HG03342 (cell line): Measurements from ENCODE around the gene TRIM26.
"Not testable (repeated sequence)": the region's sequence is repeated elsewhere in the genome, so short reads cannot be mapped to it uniquely, and the experiment has no call there.

Experiments
- ATAC-seq: cut with Tn5 transposase; IDR thresholded peaks from one replicate; pipeline ENCODE4 v1.9.1; 2021; ENCODE audit warnings: mild to moderate bottlenecking, moderate library complexity; ENCODE audit not compliant: unreplicated experiment

TRIM26 gene

DNA sequence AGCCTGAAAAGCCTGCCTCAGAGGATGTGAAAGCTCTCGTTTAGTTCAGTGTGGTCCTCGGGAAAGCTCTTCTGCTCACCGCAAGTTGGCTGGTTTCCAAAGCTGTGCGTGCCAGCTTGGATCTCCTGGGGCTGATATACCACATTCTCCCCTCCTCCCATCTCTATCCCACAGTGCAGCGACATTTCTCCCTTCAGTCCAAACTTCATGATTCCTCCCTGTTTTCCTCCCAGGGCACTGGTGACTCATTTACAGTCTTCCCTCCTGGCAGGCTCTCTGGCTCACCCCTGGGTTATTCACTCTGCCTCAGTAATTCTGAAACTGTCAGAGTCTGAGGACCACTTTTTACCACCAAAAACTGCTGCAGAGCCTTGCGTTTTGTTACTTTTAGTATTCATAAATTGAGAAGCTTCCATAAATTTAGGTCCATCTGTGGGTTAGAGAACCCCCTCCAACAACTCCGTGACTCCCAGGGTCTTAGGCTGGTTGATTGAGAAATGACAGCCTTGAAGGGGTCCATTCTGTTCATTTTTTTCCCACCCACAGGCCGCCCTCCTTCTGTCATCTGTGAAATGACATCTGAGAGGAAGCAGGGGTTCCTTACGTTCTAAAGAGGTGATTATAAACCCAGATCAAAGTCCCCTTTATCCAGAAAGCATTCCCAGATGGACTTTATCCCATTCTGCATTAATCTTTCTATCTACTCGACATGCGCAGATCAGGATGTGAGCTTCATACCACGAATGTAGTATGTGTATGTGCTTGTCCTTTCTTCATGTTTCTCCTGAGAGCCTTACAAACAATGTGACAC is 58.3 kb downstream of the TRIM26 start:
- ATAC-seq = no peak

DNA sequence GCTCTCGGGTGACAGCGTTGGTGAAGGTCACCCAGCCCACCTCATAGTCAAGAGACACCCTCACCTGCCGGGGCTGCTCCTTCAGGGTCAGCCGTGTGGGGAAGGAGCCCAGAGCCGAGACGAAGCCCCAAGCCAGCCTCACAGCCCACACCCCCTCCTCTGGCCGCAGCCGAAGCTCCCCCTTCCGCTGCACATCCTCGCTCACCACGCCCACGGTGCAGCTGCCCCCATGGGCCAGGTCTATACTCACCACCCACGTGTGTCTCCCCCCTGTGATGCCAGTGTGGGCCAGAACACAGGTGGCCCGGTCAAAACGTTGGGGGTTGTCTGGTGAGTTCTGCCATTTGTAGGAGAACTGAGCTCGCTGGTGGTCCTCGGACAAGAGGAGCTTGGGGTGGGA is 59.1 kb downstream of the TRIM26 start:
- ATAC-seq = no peak

DNA sequence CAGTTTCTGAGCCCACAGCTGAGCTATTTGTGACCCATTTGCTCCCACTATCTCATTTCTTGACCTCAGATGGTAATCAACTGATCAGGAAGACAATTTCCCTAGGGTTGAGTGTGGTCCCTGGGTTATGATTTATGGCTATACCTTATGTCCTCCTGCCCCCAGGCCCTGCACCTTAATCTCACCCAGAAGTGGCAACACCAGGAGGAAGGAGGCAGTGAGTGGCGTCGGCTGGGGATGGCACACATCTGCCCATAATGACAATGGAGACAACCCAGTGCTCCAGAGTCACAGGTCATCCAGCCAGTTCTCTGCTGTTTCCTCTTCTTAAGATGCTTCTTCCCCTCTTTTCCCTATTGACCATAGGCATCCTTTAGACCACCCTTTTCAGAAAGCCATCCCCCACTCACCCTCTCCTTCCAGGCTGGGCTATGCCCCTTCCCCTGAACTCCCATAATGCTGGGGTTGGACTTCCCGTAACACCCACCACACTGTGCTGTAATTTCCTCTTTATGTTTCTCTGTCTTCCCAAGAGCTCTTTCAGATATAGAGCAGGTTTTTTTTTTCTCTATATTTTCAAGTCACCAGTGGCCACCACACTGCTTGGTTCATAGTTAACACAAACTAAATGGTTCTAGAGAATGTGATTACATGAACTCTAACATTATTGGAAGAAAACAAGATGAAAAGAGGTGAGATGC is 60.1 kb downstream of the TRIM26 start:
- no peak for ATAC-seq

GRCh38 chr6:30152016-30152673 is 61.1 kb downstream of the TRIM26 start:
- no peak for ATAC-seq

- no peak for ATAC-seq
Measured at GRCh38 chr6:30151580-30151979, 61.6 kb downstream of the TRIM26 start.

- ATAC-seq = no peak
Measured at GRCh38 chr6:30150671-30151395, 62.4 kb downstream of the TRIM26 start.

DNA sequence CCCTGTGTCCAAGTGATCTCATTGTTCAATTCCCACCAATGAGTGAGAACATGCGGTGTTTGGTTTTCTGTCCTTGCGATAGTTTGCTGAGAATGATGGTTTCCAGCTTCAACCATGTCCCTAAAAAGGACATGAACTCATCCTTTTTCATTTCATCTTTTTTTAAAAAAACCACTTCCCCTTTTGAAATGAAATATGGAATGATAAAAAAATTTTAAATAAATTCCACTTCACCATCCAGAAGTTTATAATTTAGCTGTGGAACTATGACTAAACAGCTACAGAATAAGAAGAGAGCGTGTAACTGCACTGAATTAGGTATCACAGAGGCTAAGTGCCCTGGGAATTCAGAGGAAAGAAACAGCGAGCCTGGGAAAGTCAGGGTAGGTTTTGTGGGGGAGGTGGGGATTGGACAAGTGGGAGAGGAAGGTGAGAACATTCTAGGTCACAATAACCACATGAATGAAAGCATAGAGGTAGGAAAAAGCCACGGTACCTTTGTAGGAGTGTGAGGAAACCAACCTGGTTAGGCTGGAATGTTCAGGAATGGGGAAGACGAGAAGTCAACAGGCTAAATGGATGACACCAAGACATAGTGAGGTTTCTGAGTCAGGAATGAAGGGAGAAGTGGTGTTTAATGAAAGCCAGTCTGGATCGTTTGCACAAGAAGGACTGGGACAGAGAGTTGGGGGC is 63.2 kb downstream of the TRIM26 start:
- no peak for ATAC-seq

GRCh38 chr6:30149234-30149633 is 64.0 kb downstream of the TRIM26 start:
- ATAC-seq = no peak

DNA sequence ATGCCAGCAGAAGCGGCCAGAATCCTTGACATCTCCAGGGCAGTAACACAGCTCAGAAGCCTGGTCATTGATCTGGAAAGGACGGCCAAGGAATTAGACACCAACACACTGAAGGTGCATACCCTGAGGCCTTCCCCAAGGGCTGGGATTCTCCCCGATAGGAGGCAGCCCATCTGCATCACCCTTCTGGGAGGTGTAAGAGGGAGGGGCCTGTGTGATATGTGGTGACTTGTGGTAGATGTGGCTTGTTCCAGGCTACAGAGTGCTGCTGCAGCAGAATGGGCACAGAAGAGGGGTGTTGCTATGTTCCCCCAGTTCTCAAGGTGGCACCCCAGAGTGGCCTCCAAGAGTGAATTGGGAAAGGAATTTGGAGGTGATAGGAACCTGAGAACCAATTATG is 66.1 kb downstream of the TRIM26 start:
- ATAC-seq = no peak

DNA sequence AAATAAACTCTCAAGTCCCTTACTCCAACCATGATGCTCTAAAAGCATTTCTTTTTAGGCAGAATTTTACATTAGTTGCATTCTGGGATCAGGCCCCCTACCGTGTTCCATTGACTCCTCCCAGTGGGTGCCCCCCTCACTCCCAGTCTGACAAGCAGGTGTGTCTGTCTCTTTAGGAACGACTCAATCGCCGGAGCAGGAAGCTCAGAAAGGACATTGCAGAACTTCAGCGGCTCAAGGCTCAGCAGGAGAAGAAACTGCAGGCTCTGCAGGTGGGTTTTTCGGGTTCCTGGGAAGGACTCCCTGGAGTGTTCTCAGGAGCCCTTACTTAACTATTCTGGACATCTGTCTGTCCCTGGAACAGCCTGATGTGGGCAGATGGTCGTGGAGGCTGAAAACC is 67.4 kb downstream of the TRIM26 start:
- no peak for ATAC-seq

DNA sequence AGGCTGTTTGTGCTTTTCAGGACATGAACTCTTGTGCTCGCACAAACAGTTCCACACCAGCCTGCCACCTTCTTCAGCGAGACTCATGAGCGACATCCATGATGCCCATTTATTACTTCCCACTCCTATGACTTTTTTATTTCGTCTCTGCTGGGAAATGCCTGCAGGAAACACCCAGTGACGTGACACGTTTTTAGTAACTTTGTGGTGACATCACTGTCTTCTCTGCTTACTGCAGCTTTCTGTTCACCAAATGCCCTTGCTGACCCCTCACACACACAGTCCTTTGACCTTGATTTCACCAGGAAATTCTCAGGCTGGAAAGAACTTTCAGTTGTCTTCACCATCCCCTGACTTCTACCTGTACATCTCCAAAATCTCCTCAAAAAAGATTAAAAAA is 68.4 kb downstream of the TRIM26 start:
- no peak for ATAC-seq

DNA sequence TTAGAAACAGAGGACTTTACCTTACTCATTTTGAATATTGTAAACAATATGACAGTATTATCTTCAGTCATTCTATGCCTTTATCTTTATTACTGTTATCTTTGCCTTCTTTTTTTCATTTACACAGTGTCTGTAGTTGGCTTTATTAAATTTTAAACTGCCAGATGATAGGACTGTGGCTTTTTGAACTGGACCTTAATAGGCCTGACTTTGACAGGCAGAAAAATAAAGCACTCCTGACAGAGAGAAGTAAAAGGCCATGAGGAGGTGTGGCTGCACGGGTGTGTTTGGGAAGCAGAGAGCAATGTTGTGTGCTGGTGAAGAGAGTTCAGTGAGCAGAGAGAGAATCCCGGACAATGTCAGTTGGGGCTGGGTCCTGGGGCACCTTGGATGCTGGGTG is 69.4 kb downstream of the TRIM26 start:
- no peak for ATAC-seq

DNA sequence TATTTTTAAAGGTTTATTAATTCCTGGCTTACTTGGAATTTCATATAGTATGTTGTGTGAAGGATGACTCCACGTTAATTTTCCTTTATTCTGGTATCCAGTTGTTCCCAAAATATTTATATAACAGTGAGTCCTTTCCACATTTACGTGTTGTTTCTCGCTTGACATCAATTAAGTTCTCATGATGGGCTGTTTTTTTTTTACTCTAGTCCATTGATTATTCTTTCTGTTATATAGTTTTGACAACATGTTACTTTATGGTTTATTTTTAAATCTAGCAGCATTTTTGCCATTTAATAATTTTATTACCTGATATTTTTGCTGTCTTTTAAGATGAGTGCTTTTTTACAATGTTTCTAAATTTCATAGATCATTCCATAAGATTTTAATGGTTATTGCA is 70.5 kb downstream of the TRIM26 start:
- no peak for ATAC-seq

- not testable (repeated sequence) for ATAC-seq
Measured at GRCh38 chr6:30140240-30140639, 73.0 kb downstream of the TRIM26 start.

DNA sequence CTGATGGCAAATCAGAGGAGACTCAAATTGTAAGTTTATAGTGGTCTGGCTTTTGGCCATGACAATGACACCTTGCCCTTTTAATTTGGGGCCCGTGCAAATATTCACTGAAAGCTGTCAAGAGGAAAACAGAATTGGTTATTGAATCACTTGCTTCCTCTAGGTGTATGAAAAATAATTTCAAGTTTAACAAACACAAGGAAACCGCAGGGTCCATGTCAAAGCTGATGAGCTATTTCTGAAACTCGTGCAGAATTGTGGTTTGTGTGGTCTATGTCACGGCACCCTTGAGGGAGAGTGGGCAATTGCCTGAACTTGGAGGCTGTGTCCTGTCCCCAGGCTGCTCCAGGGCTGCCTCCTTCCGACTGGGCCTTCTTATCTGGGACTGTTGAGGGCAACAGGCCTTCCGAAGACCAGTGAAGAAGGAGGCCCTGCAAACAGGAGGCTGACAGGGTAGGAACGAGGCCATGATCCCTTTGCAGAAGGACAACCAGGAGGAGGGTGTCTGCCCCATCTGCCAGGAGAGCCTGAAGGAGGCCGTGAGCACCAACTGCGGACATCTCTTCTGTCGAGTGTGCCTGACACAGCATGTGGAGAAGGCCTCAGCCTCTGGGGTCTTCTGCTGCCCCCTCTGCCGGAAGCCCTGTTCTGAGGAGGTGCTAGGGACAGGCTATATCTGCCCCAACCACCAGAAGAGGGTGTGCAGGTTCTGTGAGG is 76.5 kb downstream of the TRIM26 start:
- ATAC-seq = no peak

- no peak for ATAC-seq
Measured at GRCh38 chr6:30135757-30136156, 77.4 kb downstream of the TRIM26 start, which contains the start of gene TRIM40. Gene TRIM40 (plus strand): TSS chr6:30136140. CDS start chr6:30137037, 897 bp downstream.

- ATAC-seq = no peak
Measured at GRCh38 chr6:30135147-30135546, 78.1 kb downstream of the TRIM26 start.
